GM21360 (cell line): ENCODE measurements around the gene APC.

Experiments
- ATAC-seq: cut with Tn5 transposase; IDR thresholded peaks from one replicate; pipeline ENCODE4 v1.9.1; 2021; ENCODE audit warnings: mild to moderate bottlenecking, moderate library complexity; ENCODE audit not compliant: unreplicated experiment

APC gene

DNA sequence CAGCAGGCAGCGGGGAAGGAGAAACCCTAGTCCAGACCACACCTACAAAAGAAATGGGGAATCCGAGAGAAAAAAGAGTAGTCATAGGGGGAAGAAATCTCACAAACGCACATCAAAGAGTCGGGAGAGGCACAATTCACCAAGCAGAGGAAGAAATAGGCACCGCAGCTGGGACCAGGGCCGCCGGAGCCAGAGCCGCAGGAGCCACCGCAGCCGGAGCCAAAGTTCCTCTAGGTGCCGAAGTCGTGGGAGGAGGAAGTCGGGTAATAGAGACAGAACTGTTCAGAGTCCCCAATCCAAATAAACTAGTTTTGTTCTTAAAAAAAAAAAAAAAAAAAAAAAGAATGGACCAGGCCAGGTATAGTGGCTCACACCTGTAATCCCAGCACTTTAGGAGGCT is 155.1 kb downstream of the APC start:
- no peak for ATAC-seq

DNA sequence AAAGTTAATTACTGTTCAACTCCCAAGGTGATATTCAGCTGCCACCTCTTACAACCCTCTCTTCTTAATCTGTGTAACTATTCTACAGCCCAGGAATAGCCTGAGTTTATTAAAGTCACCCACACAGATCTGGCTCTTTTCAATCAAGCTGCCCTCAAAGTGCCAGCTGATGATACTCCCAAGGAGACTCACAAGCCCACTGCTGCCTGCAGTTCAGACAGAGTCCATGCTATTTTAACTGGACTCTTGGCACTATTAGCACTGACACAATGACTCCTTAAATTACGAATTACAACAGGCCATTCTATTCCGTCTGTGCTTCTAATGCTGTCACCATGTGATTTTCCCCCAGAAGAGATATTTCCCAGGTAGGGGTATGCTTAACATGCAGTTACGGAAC is 158.0 kb downstream of the APC start:
- ATAC-seq, result no peak
